ENCODE data around the gene NHLH2.

Gene NHLH2

GRCh38 chr1:115805597-115805996 is 35.3 kb downstream of the NHLH2 start:
- DNase-seq = no peak

GRCh38 chr1:115802416-115802815 is 38.5 kb downstream of the NHLH2 start:
- DNase-seq = no peak

GRCh38 chr1:115797486-115797885 is 43.4 kb downstream of the NHLH2 start:
- DNase-seq = no peak

DNA sequence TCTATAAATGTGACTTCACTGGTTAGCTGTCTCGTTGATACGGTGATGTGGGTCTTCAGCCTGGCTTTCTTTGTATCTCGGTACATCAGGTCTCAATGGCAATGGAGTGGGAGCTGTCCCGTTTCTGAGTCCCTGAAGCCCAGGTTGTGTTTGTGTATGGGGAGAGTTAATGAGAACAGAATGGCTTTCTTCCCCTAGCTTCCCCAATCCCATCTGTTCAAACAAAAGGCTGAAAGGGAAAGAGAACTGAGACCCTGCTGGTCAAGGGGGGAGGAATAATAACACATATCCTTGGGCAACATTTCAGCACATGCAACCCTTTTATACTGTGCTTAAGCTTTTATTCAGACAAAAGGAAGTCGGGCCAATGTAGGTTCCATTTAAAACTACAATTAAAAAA is 44.0 kb downstream of the NHLH2 start:
- DNase-seq = no peak

DNA sequence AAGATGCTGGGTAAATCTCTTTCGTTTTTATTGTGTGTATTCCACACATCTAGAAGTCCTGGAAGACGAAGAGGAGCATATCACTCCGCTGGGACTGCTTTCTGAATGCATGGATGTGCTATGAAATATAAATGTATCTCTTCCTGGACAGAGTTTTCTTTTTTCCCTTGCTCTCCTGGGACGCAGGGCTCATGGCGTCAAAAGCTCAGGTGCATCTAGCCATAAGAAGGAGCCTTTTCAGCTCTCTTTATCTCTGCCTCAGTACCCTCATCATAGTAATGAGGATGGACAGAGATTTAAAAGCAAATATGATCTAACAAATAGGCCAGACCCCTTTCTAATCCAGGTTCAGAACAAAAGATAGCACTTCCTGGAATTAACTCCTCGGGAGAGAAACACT is 44.9 kb downstream of the NHLH2 start:
- DNase-seq = no peak

DNA sequence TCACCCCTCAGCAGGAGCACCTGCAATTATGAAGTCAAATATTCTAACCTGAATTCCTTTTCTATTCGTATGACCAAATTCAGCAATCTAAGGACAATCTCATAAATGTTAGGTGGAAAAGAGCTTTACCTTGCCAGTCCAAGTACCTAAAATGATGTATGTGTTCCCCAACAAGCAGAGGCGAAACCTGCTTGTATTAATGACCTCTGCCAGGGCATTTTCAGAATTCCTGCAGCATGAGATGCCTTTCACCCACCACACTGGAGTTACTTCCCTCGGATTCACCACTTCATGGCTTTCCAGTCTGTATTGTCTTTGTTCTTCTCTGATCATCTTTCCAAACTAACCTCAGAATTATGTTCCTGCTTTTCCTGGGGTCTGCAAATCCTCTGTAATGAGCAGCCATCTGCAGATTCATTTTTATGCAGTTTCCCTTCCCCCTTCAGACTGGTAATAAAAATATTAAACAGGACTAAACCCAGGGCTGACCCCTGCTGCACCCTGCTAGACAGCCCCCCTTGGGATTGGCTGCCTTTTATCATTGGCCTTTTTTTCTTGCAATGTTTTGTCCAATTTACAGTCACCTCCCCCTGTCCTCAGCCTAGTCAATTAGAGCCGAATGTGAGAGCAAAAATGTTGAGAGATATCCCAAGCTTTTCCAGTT is 45.8 kb downstream of the NHLH2 start:
- no peak for DNase-seq

DNA sequence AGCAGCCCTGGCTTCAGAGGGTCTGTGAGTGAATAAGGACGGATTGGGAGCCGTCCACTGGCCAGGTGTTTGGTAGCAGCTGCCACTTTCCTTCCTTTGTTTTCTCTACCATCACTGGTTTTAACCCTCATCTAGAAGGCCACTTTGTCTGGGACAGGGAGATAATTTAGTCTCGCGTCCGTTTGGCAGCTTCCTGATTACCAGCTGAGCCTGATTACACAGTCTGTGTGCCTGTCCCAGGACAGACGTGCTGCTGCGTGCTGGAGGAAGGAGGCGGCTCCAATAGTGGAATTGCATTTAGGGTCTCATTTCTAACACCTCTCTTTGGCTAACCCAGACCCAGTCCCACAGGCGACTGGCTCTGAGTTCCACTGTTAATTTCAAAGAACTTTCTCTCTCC is 47.8 kb downstream of the NHLH2 start:
- no peak for DNase-seq

- DNase-seq = no peak
Observed at GRCh38 chr1:115791816-115792215, 49.1 kb downstream of the NHLH2 start.

DNA sequence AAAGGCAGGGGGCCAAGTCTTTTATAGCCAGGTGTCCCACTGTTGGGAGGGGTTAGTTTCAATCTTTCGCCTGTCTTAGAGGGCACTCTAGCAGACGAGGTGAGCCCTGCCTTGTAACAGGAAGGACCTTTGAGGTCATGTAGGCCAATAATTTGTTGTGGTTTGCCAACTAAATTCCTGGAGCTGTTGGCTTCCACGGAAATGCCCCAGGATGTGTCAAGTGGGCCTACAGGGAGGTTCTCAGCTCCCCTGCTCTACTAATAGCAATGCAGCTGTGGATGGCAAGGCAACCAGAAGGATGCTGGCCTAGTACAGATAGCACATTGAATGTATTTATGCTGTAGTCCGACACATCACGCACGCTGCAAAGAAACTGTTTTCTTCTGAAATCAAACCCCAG is 50.1 kb downstream of the NHLH2 start:
- DNase-seq = no peak

DNA sequence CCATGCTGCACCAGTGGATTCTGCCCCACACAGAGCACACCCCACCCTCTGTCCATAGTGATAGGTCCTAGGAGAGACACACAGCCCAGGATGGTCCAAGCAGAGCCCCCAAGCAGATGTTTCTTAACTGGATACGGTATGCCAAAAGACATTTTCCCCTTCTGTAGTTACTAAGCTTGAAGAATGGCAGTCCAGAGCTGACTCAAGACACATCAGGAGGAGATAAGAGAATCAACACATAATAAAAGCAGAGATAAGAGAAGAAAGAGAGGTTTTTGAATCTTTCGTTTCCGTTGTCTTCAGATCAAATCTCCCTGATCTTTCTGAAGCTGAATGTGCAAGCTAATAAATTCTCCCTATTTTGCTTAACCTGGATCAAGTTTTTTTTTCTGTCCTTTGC is 50.6 kb downstream of the NHLH2 start:
- no peak for DNase-seq
